GM12875 (cell line): ENCODE data around the gene COA5.

Experiments
- H3K4me3 ChIP-seq: one replicate; pipeline ENCODE4 v1.5.1; 2011; ENCODE audit warnings: low read depth, low read length, control low read depth
- CTCF ChIP-seq: IDR thresholded peaks from 2 replicates; pipeline ENCODE4 v1.5.1; 2011; ENCODE audit warnings: low read depth, mild to moderate bottlenecking, control low read depth, inconsistent platforms, low read length, moderate library complexity, borderline replicate concordance; ENCODE audit not compliant: insufficient read depth

The COA5 gene

GRCh38 chr2:98560256-98560771, 48.0 kb downstream of the COA5 start:
- no peak for TF ChIP-seq CTCF
- H3K4me3 ChIP-seq: no peak overlapping the region

- no peak for TF ChIP-seq CTCF
- H3K4me3 ChIP-seq: no peak overlapping the region
Measured at GRCh38 chr2:98559581-98559980, 48.7 kb downstream of the COA5 start.

DNA sequence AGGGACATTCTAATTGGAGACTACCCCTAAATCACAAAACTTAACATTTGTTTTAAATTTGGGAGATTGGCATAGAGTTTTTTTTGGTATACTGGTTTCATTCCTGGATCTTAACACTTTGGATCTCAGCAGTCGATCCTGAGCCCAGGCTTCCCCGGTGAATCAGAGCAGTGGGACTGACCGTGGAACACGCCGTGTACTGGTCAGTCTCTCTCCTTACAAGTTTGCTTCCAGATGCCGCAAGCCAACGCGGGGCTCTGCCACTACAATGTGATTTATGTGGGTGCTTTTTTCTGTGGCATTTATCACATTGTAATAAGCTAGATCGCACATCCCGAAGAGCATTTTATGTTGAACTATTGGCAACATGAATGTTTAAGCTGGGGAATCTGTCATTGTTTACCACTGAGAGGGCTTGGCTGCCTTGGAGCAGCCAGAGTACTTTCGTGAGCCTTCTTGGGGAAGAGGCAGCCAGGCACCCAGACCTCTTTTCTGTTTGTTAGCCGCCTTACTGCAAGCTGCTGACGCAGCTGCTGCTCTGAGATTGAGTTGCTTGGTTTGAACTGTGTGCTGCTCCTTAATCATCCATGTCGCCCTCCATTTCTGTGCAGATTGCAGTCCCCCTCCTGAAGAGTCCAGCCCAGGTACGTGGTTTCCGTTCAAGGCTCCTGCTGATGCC, 49.3 kb downstream of the COA5 start:
- H3K4me3 ChIP-seq: no peak overlapping the region
- TF ChIP-seq CTCF: no peak

- no peak overlapping the region for H3K4me3 ChIP-seq
- no peak for TF ChIP-seq CTCF
Measured at GRCh38 chr2:98556344-98557033, 51.8 kb downstream of the COA5 start.

DNA sequence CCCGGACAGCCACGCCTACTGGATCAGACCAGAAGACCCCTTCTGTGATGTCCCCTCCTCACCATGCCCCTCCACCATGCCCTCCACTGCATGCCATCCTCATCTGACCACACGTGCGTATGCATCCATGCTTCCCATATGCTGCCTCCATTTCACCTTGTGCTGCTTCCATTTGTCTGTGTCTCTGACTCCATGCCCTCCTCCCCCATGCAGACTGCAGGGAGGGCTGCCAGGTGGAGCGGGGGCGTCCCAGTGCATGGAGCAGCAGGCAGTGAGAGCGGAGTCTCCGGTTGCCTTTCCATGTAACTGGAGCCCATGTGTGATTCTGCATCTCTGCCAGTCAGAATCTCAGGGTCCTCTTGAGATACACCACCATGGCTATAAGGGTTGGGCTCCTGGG, 52.6 kb downstream of the COA5 start:
- H3K4me3 ChIP-seq: no peak overlapping the region
- no peak for TF ChIP-seq CTCF

DNA sequence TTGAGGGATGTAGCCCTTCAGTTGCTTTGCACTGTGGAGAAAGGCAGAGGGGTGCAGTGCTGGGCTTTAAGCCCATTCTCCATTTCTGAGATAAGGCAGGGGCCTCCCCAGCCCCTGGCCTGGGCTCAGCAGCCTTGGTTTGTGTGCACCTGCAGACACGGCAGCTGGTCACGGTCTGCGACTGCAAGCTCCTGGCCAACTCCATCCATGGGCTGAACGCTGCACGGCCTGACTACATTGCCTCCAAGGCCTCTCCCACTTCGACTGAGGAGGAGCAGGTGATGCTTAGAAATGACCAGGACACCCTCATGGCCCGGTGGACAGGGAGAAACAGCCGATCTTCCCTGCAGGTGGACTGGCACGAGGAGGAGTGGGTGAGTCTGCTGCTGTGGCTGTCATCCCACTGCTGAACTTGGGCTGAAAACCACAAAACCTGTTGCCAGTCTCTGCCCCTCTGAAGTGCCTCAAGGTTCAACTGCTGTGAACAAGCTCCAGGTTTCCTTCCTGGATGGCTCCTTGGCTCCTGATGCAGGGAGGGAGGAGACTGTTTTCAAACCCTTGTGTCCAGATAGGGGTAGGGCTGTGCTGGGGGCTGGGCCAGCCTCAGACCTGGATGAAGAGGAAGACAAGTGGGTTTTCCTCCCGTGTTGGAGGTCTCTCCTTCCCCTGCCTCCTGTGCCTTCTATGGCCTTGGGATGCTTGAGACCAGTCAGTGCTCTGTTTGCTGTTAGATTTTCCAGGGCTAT, 54.0 kb downstream of the COA5 start:
- TF ChIP-seq CTCF: no peak
- H3K4me3 ChIP-seq: no peak overlapping the region
